ENCODE results near the gene OLIG1.

- TF ChIP-seq CTCF (IDR thresholded peaks at IDR 0.05) (no peak), POLR2AphosphoS5 (IDR thresholded peaks at IDR 0.05; ENCODE audit: insufficient read depth in 1 of 2, low read depth in 1 of 2) (no peak)
These were observed 42.3 kb upstream of the OLIG1 start for GRCh38 chr21:33027401-33028286.
